Measurements from ENCODE around the gene EPB41L4A. TPM values are rescaled to one million over a fixed set of nuclear protein-coding genes. Genes with fewer than 3 reads are reported as not detected.
"Not testable (repeated sequence)": the region's sequence is repeated elsewhere in the genome, so short reads cannot be mapped to it uniquely, and the experiment has no call there.

Gene EPB41L4A
- total RNA-seq, 1 experiment from 2014 or later = 0.87 TPM

- TF ChIP-seq CTCF (IDR thresholded peaks at IDR 0.05) (no peak), SIN3A (IDR thresholded peaks at IDR 0.05; ENCODE audit: borderline replicate concordance, insufficient read depth, low read depth, low read length) (no peak), TCF7L2 (IDR thresholded peaks at IDR 0.05; ENCODE audit: low read depth, low read length) (no peak), POLR2AphosphoS5 (IDR thresholded peaks at IDR 0.05; ENCODE audit: low read depth, low read length) (no peak)
- in situ Hi-C loops (cut with HindIII; ENCODE audit: low pct_unique_long_range_greater_than_20kb, low sequenced_read_pairs) = no loop called here
- Histone ChIP-seq H3K4me3 (ENCODE audit: low read depth in 2 of 2, low read length in 2 of 2) (no peak overlapping the region), H3K27ac (ENCODE audit: low read length) (no peak overlapping the region), H3K27me3 (ENCODE audit: control insufficient read depth, insufficient read depth, low read length) (no peaks in the 10 kb centered on the region), H3K36me3 (ENCODE audit: control insufficient read depth, insufficient read depth, low read length) (no peaks in the 10 kb centered on the region), H3K9me3 (ENCODE audit: control insufficient read depth, insufficient read depth, low read depth, low read length) (no peaks in the 10 kb centered on the region), H3K4me1 (ENCODE audit: control insufficient read depth, insufficient read depth, low read length) (no peaks in the 10 kb centered on the region)
- BruUV-seq (replicated peaks) = no TSS peak
- ChIA-PET POLR2A (no interaction called here), CTCF (no interaction called here)
- no peak for DNase-seq (ENCODE audit: low read depth, low spot score)
- ATAC-seq = no peak
- intact Hi-C loops (cut with micrococcal nuclease; ENCODE audit: unreplicated experiment) = no loop called here
Observed at GRCh38 chr5:112226215-112226614, 192.9 kb downstream of the EPB41L4A start.

DNA sequence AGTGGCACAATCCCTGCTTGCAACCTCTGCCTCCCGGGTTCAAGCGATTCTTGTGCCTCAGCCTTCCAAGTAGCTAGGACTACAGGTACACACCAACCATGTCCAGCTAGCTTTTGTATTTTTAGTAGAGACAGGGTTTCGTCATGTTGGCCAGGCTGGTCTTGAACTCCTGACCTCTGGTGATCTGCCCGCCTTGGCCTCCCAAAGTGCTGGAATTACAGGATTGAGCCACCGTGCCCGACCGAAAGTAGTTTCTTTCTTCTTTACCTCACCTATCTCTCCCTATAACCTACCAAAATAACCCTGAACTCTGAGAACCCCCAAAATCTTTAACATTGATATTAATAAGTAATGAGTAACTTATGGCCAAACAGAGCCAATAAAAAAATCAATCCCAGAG lies 196.1 kb downstream of the EPB41L4A start:
- H3K27ac ChIP-seq (ENCODE audit: low read length); H3K4me3 ChIP-seq (ENCODE audit: low read depth in 2 of 2, low read length in 2 of 2); H3K4me1 ChIP-seq (ENCODE audit: control insufficient read depth, insufficient read depth, low read length); ATAC-seq; CTCF ChIA-PET; H3K27me3 ChIP-seq (ENCODE audit: control insufficient read depth, insufficient read depth, low read length); DNase-seq (ENCODE audit: low read depth, low spot score); BruUV-seq (replicated peaks); in situ Hi-C loops (cut with HindIII; ENCODE audit: low pct_unique_long_range_greater_than_20kb, low sequenced_read_pairs); intact Hi-C loops (cut with micrococcal nuclease; ENCODE audit: unreplicated experiment); H3K36me3 ChIP-seq (ENCODE audit: control insufficient read depth, insufficient read depth, low read length); POLR2A ChIA-PET; H3K9me3 ChIP-seq (ENCODE audit: control insufficient read depth, insufficient read depth, low read depth, low read length): not testable (repeated sequence)

- intact Hi-C loops (cut with micrococcal nuclease; ENCODE audit: unreplicated experiment) (no loop called here), in situ Hi-C loops (cut with HindIII; ENCODE audit: low pct_unique_long_range_greater_than_20kb, low sequenced_read_pairs) (no loop called here)
- Histone ChIP-seq H3K27ac (ENCODE audit: low read length) (no peak overlapping the region), H3K4me3 (ENCODE audit: low read depth in 2 of 2, low read length in 2 of 2) (no peak overlapping the region), H3K36me3 (ENCODE audit: control insufficient read depth, insufficient read depth, low read length) (no peaks in the 10 kb centered on the region), H3K27me3 (ENCODE audit: control insufficient read depth, insufficient read depth, low read length) (no peaks in the 10 kb centered on the region; the same call in 1 of the 2 replicates), H3K9me3 (ENCODE audit: control insufficient read depth, insufficient read depth, low read depth, low read length) (no peaks in the 10 kb centered on the region), H3K4me1 (ENCODE audit: control insufficient read depth, insufficient read depth, low read length) (no peaks in the 10 kb centered on the region)
- ChIA-PET POLR2A (no interaction called here), CTCF (no interaction called here)
- TF ChIP-seq TCF7L2 (IDR thresholded peaks at IDR 0.05; ENCODE audit: low read depth, low read length) (no peak), POLR2AphosphoS5 (IDR thresholded peaks at IDR 0.05; ENCODE audit: low read depth, low read length) (no peak), SIN3A (IDR thresholded peaks at IDR 0.05; ENCODE audit: borderline replicate concordance, insufficient read depth, low read depth, low read length) (no peak), CTCF (IDR thresholded peaks at IDR 0.05) (no peak)
- TF ChIP-seq, protein P1, sequence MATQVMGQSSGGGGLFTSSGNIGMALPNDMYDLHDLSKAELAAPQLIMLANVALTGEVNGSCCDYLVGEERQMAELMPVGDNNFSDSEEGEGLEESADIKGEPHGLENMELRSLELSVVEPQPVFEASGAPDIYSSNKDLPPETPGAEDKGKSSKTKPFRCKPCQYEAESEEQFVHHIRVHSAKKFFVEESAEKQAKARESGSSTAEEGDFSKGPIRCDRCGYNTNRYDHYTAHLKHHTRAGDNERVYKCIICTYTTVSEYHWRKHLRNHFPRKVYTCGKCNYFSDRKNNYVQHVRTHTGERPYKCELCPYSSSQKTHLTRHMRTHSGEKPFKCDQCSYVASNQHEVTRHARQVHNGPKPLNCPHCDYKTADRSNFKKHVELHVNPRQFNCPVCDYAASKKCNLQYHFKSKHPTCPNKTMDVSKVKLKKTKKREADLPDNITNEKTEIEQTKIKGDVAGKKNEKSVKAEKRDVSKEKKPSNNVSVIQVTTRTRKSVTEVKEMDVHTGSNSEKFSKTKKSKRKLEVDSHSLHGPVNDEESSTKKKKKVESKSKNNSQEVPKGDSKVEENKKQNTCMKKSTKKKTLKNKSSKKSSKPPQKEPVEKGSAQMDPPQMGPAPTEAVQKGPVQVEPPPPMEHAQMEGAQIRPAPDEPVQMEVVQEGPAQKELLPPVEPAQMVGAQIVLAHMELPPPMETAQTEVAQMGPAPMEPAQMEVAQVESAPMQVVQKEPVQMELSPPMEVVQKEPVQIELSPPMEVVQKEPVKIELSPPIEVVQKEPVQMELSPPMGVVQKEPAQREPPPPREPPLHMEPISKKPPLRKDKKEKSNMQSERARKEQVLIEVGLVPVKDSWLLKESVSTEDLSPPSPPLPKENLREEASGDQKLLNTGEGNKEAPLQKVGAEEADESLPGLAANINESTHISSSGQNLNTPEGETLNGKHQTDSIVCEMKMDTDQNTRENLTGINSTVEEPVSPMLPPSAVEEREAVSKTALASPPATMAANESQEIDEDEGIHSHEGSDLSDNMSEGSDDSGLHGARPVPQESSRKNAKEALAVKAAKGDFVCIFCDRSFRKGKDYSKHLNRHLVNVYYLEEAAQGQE (IDR thresholded peaks at IDR 0.05; ENCODE audit: insufficient read depth in 1 of 2, low read depth in 2 of 2, low read length in 1 of 2) = no peak
- BruUV-seq (replicated peaks) = no TSS peak
- DNase-seq (ENCODE audit: low read depth, low spot score) (no peak), ATAC-seq (no peak)
Observed at GRCh38 chr5:112221128-112221527, 197.9 kb downstream of the EPB41L4A start.
